Measurements from ENCODE around the gene PRDM10. TPM values are rescaled to one million over a fixed set of nuclear protein-coding genes. Genes with fewer than 3 reads are reported as not detected.
A peak's percentile ranks its signal among the peaks of the same experiment; 100 is the strongest.
"Not testable (repeated sequence)": the region's sequence is repeated elsewhere in the genome, so short reads cannot be mapped to it uniquely, and the experiment has no call there.

The PRDM10 gene
- total RNA-seq, 1 donor from 2014 or later, result 3.6 TPM

- DNase-seq (ENCODE audit: low read depth in 2 of 2), result no peak
Observed at GRCh38 chr11:129905402-129905801, 97.2 kb downstream of the PRDM10 start.

GRCh38 chr11:129896062-129896461 lies 106.6 kb downstream of the PRDM10 start:
- peak in 1 of 2 donors; percentile 9 for DNase-seq (ENCODE audit: low read depth in 2 of 2)

- DNase-seq (ENCODE audit: low read depth in 2 of 2), result peak; percentile 28 to 79
Observed at GRCh38 chr11:129895126-129896041, 107.3 kb downstream of the PRDM10 start, which contains the start of gene NFRKB. Gene NFRKB, minus strand, starts transcription at chr11:129895578. Its CDS starts 2,729 bp downstream, at chr11:129892849.

- DNase-seq (ENCODE audit: low read depth in 2 of 2), result no peak
Observed at GRCh38 chr11:129894278-129895125, 108.1 kb downstream of the PRDM10 start.

GRCh38 chr11:129888451-129888850 lies 114.2 kb downstream of the PRDM10 start:
- DNase-seq (ENCODE audit: low read depth in 2 of 2), result no peak

- DNase-seq (ENCODE audit: low read depth in 2 of 2), result no peak
Observed at GRCh38 chr11:129885381-129885780, 117.3 kb downstream of the PRDM10 start.

- DNase-seq (ENCODE audit: low read depth in 2 of 2), result no peak
Observed at GRCh38 chr11:129884581-129884980, 118.1 kb downstream of the PRDM10 start.

GRCh38 chr11:129881570-129882170 lies 121.0 kb downstream of the PRDM10 start:
- DNase-seq (ENCODE audit: low read depth in 2 of 2), result peak in 1 of 2 donors; percentile 44

- DNase-seq (ENCODE audit: low read depth in 2 of 2), result no peak
Observed at GRCh38 chr11:129880311-129880710, 122.3 kb downstream of the PRDM10 start.

- DNase-seq (ENCODE audit: low read depth in 2 of 2), result no peak
Observed at GRCh38 chr11:129871914-129872313, 130.7 kb downstream of the PRDM10 start.

- not testable (repeated sequence) for DNase-seq (ENCODE audit: low read depth in 2 of 2)
Observed at GRCh38 chr11:129868626-129869025, 134.0 kb downstream of the PRDM10 start.

GRCh38 chr11:129866311-129866710 lies 136.3 kb downstream of the PRDM10 start:
- DNase-seq (ENCODE audit: low read depth in 2 of 2), result no peak

- no peak for DNase-seq (ENCODE audit: low read depth in 2 of 2)
Observed at GRCh38 chr11:129865701-129866100, 136.9 kb downstream of the PRDM10 start.

- DNase-seq (ENCODE audit: low read depth in 2 of 2), result no peak
Observed at GRCh38 chr11:129864811-129865210, 137.8 kb downstream of the PRDM10 start.

- DNase-seq (ENCODE audit: low read depth in 2 of 2), result peak; percentile 76 to 83
Observed at GRCh38 chr11:129861702-129862522, 140.7 kb downstream of the PRDM10 start.

- DNase-seq (ENCODE audit: low read depth in 2 of 2), result no peak
Observed at GRCh38 chr11:129856036-129856435, 146.6 kb downstream of the PRDM10 start.

- no peak for DNase-seq (ENCODE audit: low read depth in 2 of 2)
Observed at GRCh38 chr11:129855086-129855485, 147.5 kb downstream of the PRDM10 start.

- DNase-seq (ENCODE audit: low read depth in 2 of 2), result no peak
Observed at GRCh38 chr11:129854232-129854805, 148.3 kb downstream of the PRDM10 start.

GRCh38 chr11:129853518-129854231 lies 149.0 kb downstream of the PRDM10 start:
- DNase-seq (ENCODE audit: low read depth in 2 of 2), result peak; percentile 43 to 81
